ENCODE data around the gene SLC44A3. TPM values are rescaled to one million over a fixed set of nuclear protein-coding genes. Genes with fewer than 3 reads are reported as not detected.
"Not testable (repeated sequence)": the region's sequence is repeated elsewhere in the genome, so short reads cannot be mapped to it uniquely, and the experiment has no call there.

Gene SLC44A3
- total RNA-seq, 4 donors from 2014 or later: 4.0 to 6.7 (median 5.4) TPM

DNA sequence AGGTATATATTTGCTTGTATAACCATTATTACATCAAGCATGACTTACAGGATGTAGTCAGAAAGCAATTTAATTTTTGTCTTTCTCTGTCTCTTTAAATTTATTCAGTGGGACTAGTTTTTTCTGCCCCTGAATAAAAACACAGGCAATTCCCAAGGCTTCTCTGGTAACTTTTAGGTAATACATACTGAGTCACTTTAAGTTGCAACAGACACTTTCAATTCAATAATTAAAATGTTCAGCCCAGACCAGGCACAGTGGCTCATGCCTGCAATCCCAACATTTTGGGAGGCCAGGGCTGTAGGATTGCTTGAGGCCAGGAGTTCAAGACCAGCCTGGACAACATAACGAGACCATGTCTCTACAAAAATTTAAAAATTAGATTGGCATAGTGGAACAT is 12.3 kb downstream of the SLC44A3 start:
- intact Hi-C loops (cut with DNase I): no loop called here
- 89 to 100% methylated on average over 1 of the region's 1 CpG for WGBS, 2 donors

GRCh38 chr1:94832931-94833585 is 12.9 kb downstream of the SLC44A3 start:
- no peak for TF ChIP-seq POLR2A (IDR thresholded peaks at IDR 0.05)
- TF ChIP-seq, protein P1, sequence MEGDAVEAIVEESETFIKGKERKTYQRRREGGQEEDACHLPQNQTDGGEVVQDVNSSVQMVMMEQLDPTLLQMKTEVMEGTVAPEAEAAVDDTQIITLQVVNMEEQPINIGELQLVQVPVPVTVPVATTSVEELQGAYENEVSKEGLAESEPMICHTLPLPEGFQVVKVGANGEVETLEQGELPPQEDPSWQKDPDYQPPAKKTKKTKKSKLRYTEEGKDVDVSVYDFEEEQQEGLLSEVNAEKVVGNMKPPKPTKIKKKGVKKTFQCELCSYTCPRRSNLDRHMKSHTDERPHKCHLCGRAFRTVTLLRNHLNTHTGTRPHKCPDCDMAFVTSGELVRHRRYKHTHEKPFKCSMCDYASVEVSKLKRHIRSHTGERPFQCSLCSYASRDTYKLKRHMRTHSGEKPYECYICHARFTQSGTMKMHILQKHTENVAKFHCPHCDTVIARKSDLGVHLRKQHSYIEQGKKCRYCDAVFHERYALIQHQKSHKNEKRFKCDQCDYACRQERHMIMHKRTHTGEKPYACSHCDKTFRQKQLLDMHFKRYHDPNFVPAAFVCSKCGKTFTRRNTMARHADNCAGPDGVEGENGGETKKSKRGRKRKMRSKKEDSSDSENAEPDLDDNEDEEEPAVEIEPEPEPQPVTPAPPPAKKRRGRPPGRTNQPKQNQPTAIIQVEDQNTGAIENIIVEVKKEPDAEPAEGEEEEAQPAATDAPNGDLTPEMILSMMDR (IDR thresholded peaks at IDR 0.05): no peak
- Histone ChIP-seq H3K9me3 (no peaks in the 10 kb centered on the region), H3K4me1 (no peaks in the 10 kb centered on the region), H3K27ac (no peak overlapping the region), H3K27me3 (no peaks in the 10 kb centered on the region), H3K4me3 (replicated peaks in 1 of 3) (no peak overlapping the region), H3K36me3 (no peaks in the 10 kb centered on the region)
- intact Hi-C loops (cut with DNase I): no loop called here
- no peak for DNase-seq
- 88 to 96% methylated on average over 6 of the region's 6 CpGs for WGBS, 2 donors

More for the DNA sequence above, 12.3 kb downstream of the SLC44A3 start:
- Histone ChIP-seq H3K27me3 (no peaks in the 10 kb centered on the region), H3K36me3 (no peaks in the 10 kb centered on the region), H3K27ac (no peak overlapping the region), H3K9me3 (no peaks in the 10 kb centered on the region), H3K4me1 (no peaks in the 10 kb centered on the region), H3K4me3 (replicated peaks in 1 of 3) (no peak overlapping the region)
- DNase-seq: no peak
- no peak for TF ChIP-seq POLR2A (IDR thresholded peaks at IDR 0.05)
- TF ChIP-seq, protein P1 (IDR thresholded peaks at IDR 0.05): no peak

GRCh38 chr1:94836891-94837290 is 16.7 kb downstream of the SLC44A3 start:
- H3K36me3 ChIP-seq: no peaks in the 10 kb centered on the region
- TF ChIP-seq, protein P1 (IDR thresholded peaks at IDR 0.05): no peak
- TF ChIP-seq POLR2A (IDR thresholded peaks at IDR 0.05): no peak
- intact Hi-C loops (cut with DNase I): no loop called here
- WGBS, 2 donors: 91 to 96% methylated on average over 2 of the region's 2 CpGs
- H3K4me3 ChIP-seq (replicated peaks in 1 of 3): no peak overlapping the region
- H3K27ac ChIP-seq: no peak overlapping the region
- no peaks in the 10 kb centered on the region for H3K27me3 ChIP-seq
- H3K4me1 ChIP-seq: no peaks in the 10 kb centered on the region
- DNase-seq: no peak
- no peaks in the 10 kb centered on the region for H3K9me3 ChIP-seq

- H3K36me3 ChIP-seq; DNase-seq; H3K27ac ChIP-seq; H3K4me1 ChIP-seq; H3K27me3 ChIP-seq; H3K9me3 ChIP-seq; intact Hi-C loops (cut with DNase I); H3K4me3 ChIP-seq (replicated peaks in 1 of 3): not testable (repeated sequence)
- 94 to 97% methylated on average over 9 of the region's 9 CpGs for WGBS, 2 donors
These were observed 20.2 kb downstream of the SLC44A3 start for GRCh38 chr1:94840381-94840780.

DNA sequence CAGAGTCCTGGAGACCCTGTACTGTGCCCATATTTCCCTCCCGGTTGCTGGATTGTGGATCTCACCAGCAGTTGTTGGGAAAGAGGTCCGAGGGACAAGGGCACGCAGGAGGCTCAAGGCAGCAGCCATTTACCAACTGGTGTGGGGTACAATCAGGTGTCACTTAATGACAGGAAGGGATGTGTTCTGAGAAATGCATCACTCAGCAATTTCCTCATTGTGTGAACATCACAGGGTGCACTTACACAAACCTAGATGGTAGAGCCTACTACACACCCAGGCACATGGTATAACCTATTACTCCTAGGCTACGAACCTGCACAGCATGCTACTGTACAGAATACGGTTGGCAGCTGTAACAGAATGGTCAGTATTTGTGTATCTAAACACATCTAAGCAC is 20.7 kb downstream of the SLC44A3 start:
- 84 to 93% methylated on average over 5 of the region's 5 CpGs for WGBS, 2 donors
- no peak for DNase-seq
- Histone ChIP-seq H3K27ac (no peak overlapping the region), H3K4me3 (replicated peaks in 1 of 3) (no peak overlapping the region), H3K27me3 (no peaks in the 10 kb centered on the region), H3K4me1 (no peaks in the 10 kb centered on the region), H3K36me3 (no peaks in the 10 kb centered on the region), H3K9me3 (no peaks in the 10 kb centered on the region)
- TF ChIP-seq POLR2A (IDR thresholded peaks at IDR 0.05): no peak
- intact Hi-C loops (cut with DNase I): no loop called here

DNA sequence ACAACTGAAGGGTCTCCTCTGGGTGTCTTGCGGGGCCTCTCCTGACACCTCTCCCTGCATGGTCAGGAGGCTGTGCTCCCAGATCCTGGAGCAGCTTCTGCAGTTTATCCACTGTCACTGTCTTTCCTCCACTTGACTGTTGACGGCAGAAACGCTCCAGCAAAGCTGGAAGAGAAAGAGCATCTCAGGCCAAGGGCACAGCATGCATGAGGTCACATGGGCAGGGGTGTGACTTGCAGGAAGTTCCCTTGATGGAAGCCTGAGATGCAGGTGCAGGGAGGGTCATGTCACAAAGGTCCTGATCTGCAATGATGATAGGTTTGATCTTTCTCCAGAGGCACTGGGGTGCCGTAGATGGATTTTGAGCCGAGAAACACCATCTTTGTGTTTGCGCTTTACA is 23.3 kb downstream of the SLC44A3 start:
- Histone ChIP-seq H3K9me3 (no peaks in the 10 kb centered on the region), H3K4me1 (no peaks in the 10 kb centered on the region), H3K36me3 (no peaks in the 10 kb centered on the region), H3K27ac (no peak overlapping the region), H3K27me3 (no peaks in the 10 kb centered on the region), H3K4me3 (replicated peaks in 1 of 3) (no peak overlapping the region)
- DNase-seq: no peak
- TF ChIP-seq POLR2A (IDR thresholded peaks at IDR 0.05): no peak
- intact Hi-C loops (cut with DNase I): no loop called here
- WGBS, 2 donors: 92% methylated on average over 5 to 6 of the region's 6 CpGs
